Measurements from ENCODE around the gene RPS6KB1. TPM values are rescaled to one million over a fixed set of nuclear protein-coding genes. Genes with fewer than 3 reads are reported as not detected.
"Not testable (repeated sequence)": the region's sequence is repeated elsewhere in the genome, so short reads cannot be mapped to it uniquely, and the experiment has no call there.

Gene RPS6KB1
- total and polyA plus RNA-seq, 9 of the 15 experiments (the other 6 are each of a cell fraction or from before 2014, with no cell fraction given) = 8.8 to 60.7 (median 35.1) TPM

- H3K9me3 ChIP-seq (replicated peaks; ENCODE audit: control insufficient read depth, insufficient read depth, low read depth, low read length); H3K9ac ChIP-seq (ENCODE audit: insufficient read depth in 1 of 2, low read depth in 2 of 2, low read length in 2 of 2); H3K27ac ChIP-seq (ENCODE audit: extremely low read depth, low read depth, low read length); intact Hi-C loops (cut with micrococcal nuclease); H2AFZ ChIP-seq (ENCODE audit: low read depth, low read length); H4K20me1 ChIP-seq (replicated peaks; ENCODE audit: control insufficient read depth, insufficient read depth, low read length); H3K9me1 ChIP-seq (ENCODE audit: control insufficient read depth, insufficient read depth, low read length); BruUV-seq (replicated peaks); CTCF ChIA-PET (ENCODE audit: low intra/inter-chr PET ratio); H3K79me2 ChIP-seq (ENCODE audit: control insufficient read depth, insufficient read depth, low read length); H3K4me3 ChIP-seq; H3K27me3 ChIP-seq (ENCODE audit: control insufficient read depth in 2 of 2, insufficient read depth in 2 of 2, low read length in 2 of 2); DNase-seq (ENCODE audit: extremely low read depth in 1 of 4, low spot score in 3 of 4); FAIRE-seq; H3K4me2 ChIP-seq (ENCODE audit: insufficient read depth, low read length); H3K36me3 ChIP-seq (ENCODE audit: control insufficient read depth, insufficient read depth, low read length); H3K4me1 ChIP-seq (replicated peaks in 1 of 2; ENCODE audit: control insufficient read depth in 2 of 2, insufficient read depth in 2 of 2, low read length in 2 of 2); ATAC-seq; POLR2A ChIA-PET: not testable (repeated sequence)
- TF ChIP-seq ZBTB11 (CRISPR knock-in tag; IDR thresholded peaks at IDR 0.05) = peak in 1 of 3 experiments; percentile 90; a peak in 2 of 6 replicates
- in situ Hi-C loops (cut with MboI) = loop anchor here (5.0 kb wide), 1 partner anchor 378 kb away; no protein-coding TSS in a partner anchor
- 39% methylated on average over 4 of the region's 6 CpGs for WGBS (ENCODE audit: insufficient coverage, low coverage, missing lambda C conversion rate)
These were observed 82.2 kb downstream of the RPS6KB1 start for GRCh38 chr17:59975166-59975565.

- H3K4me2 ChIP-seq (ENCODE audit: insufficient read depth, low read length); H3K9me1 ChIP-seq (ENCODE audit: control insufficient read depth, insufficient read depth, low read length); H3K9me3 ChIP-seq (replicated peaks; ENCODE audit: control insufficient read depth, insufficient read depth, low read depth, low read length); H2AFZ ChIP-seq (ENCODE audit: low read depth, low read length); H3K27me3 ChIP-seq (ENCODE audit: control insufficient read depth in 2 of 2, insufficient read depth in 2 of 2, low read length in 2 of 2); in situ Hi-C loops (cut with MboI); H3K27ac ChIP-seq (ENCODE audit: extremely low read depth, low read depth, low read length); H3K79me2 ChIP-seq (ENCODE audit: control insufficient read depth, insufficient read depth, low read length); intact Hi-C loops (cut with micrococcal nuclease); H3K4me1 ChIP-seq (replicated peaks in 1 of 2; ENCODE audit: control insufficient read depth in 2 of 2, insufficient read depth in 2 of 2, low read length in 2 of 2); H3K36me3 ChIP-seq (ENCODE audit: control insufficient read depth, insufficient read depth, low read length); DNase-seq (ENCODE audit: extremely low read depth in 1 of 4, low spot score in 3 of 4); CTCF ChIA-PET (ENCODE audit: low intra/inter-chr PET ratio); H3K4me3 ChIP-seq; H3K9ac ChIP-seq (ENCODE audit: insufficient read depth in 1 of 2, low read depth in 2 of 2, low read length in 2 of 2); BruUV-seq (replicated peaks); ATAC-seq; H4K20me1 ChIP-seq (replicated peaks; ENCODE audit: control insufficient read depth, insufficient read depth, low read length); FAIRE-seq; POLR2A ChIA-PET: not testable (repeated sequence)
- WGBS (ENCODE audit: insufficient coverage, low coverage, missing lambda C conversion rate) = 46% methylated on average over 2 of the region's 3 CpGs
These were observed 103.7 kb downstream of the RPS6KB1 start for GRCh38 chr17:59996608-59997007.

Small RNA genes within 50 kb of the gene (small RNA-seq; reads per million reads assigned to genes)
- gene RNU6-450P (not detected), gene RPS29P21 (not detected)

Other genes starting within 250 kb of the RPS6KB1 start
- gene PTRH2, start 185.7 kb upstream of the RPS6KB1 start, total RNA-seq (2014; rRNA removed) = 81.0 and 92.0 TPM in 2 replicates
- gene PTRH2, start 185.7 kb upstream of the RPS6KB1 start, total RNA-seq (2014; rRNA removed; fragmentation: Illumina TruSeq; extraction: Trizol) = 63.1 and 67.5 TPM in 2 replicates
- gene PTRH2, start 185.7 kb upstream of the RPS6KB1 start, total RNA-seq (2015; rRNA removed; fragmentation: Illumina TruSeq; extraction: Trizol) = 50.0 and 57.3 TPM in 2 replicates
- gene PTRH2, start 185.7 kb upstream of the RPS6KB1 start, total RNA-seq (2021) = 53.1 and 62.8 TPM in 2 replicates
- 119 and 170 TPM in 2 replicates for gene PTRH2, start 185.7 kb upstream of the RPS6KB1 start, polyA plus RNA-seq (2011; rRNA removed)
- gene PTRH2, start 185.7 kb upstream of the RPS6KB1 start, polyA plus RNA-seq (2014; fragmentation: Illumina TruSeq; extraction: Trizol) = 110 and 128 TPM in 2 replicates
- 100 to 1,000 TPM; 195 to 210 TPM for gene PTRH2, start 185.7 kb upstream of the RPS6KB1 start, polyA plus RNA-seq (2014; fragmentation: Nextera tagmentation; extraction: Ambion mirVana)
- gene PTRH2, start 185.7 kb upstream of the RPS6KB1 start, polyA plus RNA-seq (2014; rRNA removed) = 126 and 138 TPM in 2 replicates
- gene VMP1, start 185.5 kb upstream of the RPS6KB1 start, total RNA-seq (2014; rRNA removed) = 92.1 and 123 TPM in 2 replicates
- gene VMP1, start 185.5 kb upstream of the RPS6KB1 start, total RNA-seq (2014; rRNA removed; fragmentation: Illumina TruSeq; extraction: Trizol) = 186 and 216 TPM in 2 replicates
- 127 and 135 TPM in 2 replicates for gene VMP1, start 185.5 kb upstream of the RPS6KB1 start, total RNA-seq (2015; rRNA removed; fragmentation: Illumina TruSeq; extraction: Trizol)
- 151 and 155 TPM in 2 replicates for gene VMP1, start 185.5 kb upstream of the RPS6KB1 start, total RNA-seq (2021)
- gene VMP1, start 185.5 kb upstream of the RPS6KB1 start, polyA plus RNA-seq (2011; rRNA removed) = 231 and 304 TPM in 2 replicates
- gene VMP1, start 185.5 kb upstream of the RPS6KB1 start, polyA plus RNA-seq (2014; fragmentation: Illumina TruSeq; extraction: Trizol) = 124 and 146 TPM in 2 replicates
- 100 to 1,000 TPM; 245 to 272 TPM for gene VMP1, start 185.5 kb upstream of the RPS6KB1 start, polyA plus RNA-seq (2014; fragmentation: Nextera tagmentation; extraction: Ambion mirVana)
- 143 and 148 TPM in 2 replicates for gene VMP1, start 185.5 kb upstream of the RPS6KB1 start, polyA plus RNA-seq (2014; rRNA removed)
- 11.3 and 13.4 TPM in 2 replicates for gene TUBD1, start 178 bp upstream of the RPS6KB1 start, total RNA-seq (2014; rRNA removed)
- 18.0 and 23.0 TPM in 2 replicates for gene TUBD1, start 178 bp upstream of the RPS6KB1 start, total RNA-seq (2014; rRNA removed; fragmentation: Illumina TruSeq; extraction: Trizol)
- gene TUBD1, start 178 bp upstream of the RPS6KB1 start, total RNA-seq (2015; rRNA removed; fragmentation: Illumina TruSeq; extraction: Trizol) = 16.6 and 17.9 TPM in 2 replicates
- 13.8 TPM in 2 replicates for gene TUBD1, start 178 bp upstream of the RPS6KB1 start, total RNA-seq (2021)
- gene TUBD1, start 178 bp upstream of the RPS6KB1 start, polyA plus RNA-seq (2011; rRNA removed) = 26.7 and 35.3 TPM in 2 replicates
- gene TUBD1, start 178 bp upstream of the RPS6KB1 start, polyA plus RNA-seq (2014; fragmentation: Illumina TruSeq; extraction: Trizol) = 18.7 and 20.7 TPM in 2 replicates
- gene TUBD1, start 178 bp upstream of the RPS6KB1 start, polyA plus RNA-seq (2014; fragmentation: Nextera tagmentation; extraction: Ambion mirVana) = 10 to 100 TPM; 10.8 to 15.7 TPM
- gene TUBD1, start 178 bp upstream of the RPS6KB1 start, polyA plus RNA-seq (2014; rRNA removed) = 19.5 and 19.6 TPM in 2 replicates
- gene RNFT1, start 71.6 kb downstream of the RPS6KB1 start, total RNA-seq (2014; rRNA removed) = 15.3 and 15.8 TPM in 2 replicates
- gene RNFT1, start 71.6 kb downstream of the RPS6KB1 start, total RNA-seq (2014; rRNA removed; fragmentation: Illumina TruSeq; extraction: Trizol) = 26.3 and 28.3 TPM in 2 replicates
- 17.6 and 18.3 TPM in 2 replicates for gene RNFT1, start 71.6 kb downstream of the RPS6KB1 start, total RNA-seq (2015; rRNA removed; fragmentation: Illumina TruSeq; extraction: Trizol)
- 18.5 and 22.0 TPM in 2 replicates for gene RNFT1, start 71.6 kb downstream of the RPS6KB1 start, total RNA-seq (2021)
- gene RNFT1, start 71.6 kb downstream of the RPS6KB1 start, polyA plus RNA-seq (2011; rRNA removed) = 27.3 and 34.8 TPM in 2 replicates
- gene RNFT1, start 71.6 kb downstream of the RPS6KB1 start, polyA plus RNA-seq (2014; fragmentation: Illumina TruSeq; extraction: Trizol) = 21.3 and 23.5 TPM in 2 replicates
- gene RNFT1, start 71.6 kb downstream of the RPS6KB1 start, polyA plus RNA-seq (2014; fragmentation: Nextera tagmentation; extraction: Ambion mirVana) = 10 to 100 TPM; 58.5 to 61.3 TPM
- gene RNFT1, start 71.6 kb downstream of the RPS6KB1 start, polyA plus RNA-seq (2014; rRNA removed) = 16.7 and 20.6 TPM in 2 replicates
- 6.9 and 11.3 TPM in 2 replicates for gene HEATR6, start 185.8 kb downstream of the RPS6KB1 start, total RNA-seq (2014; rRNA removed)
- 11.4 and 12.1 TPM in 2 replicates for gene HEATR6, start 185.8 kb downstream of the RPS6KB1 start, total RNA-seq (2014; rRNA removed; fragmentation: Illumina TruSeq; extraction: Trizol)
- 10.9 and 12.7 TPM in 2 replicates for gene HEATR6, start 185.8 kb downstream of the RPS6KB1 start, total RNA-seq (2015; rRNA removed; fragmentation: Illumina TruSeq; extraction: Trizol)
- gene HEATR6, start 185.8 kb downstream of the RPS6KB1 start, total RNA-seq (2021) = 12.9 and 13.5 TPM in 2 replicates
- gene HEATR6, start 185.8 kb downstream of the RPS6KB1 start, polyA plus RNA-seq (2011; rRNA removed) = 17.6 and 22.9 TPM in 2 replicates
- 14.5 and 15.4 TPM in 2 replicates for gene HEATR6, start 185.8 kb downstream of the RPS6KB1 start, polyA plus RNA-seq (2014; fragmentation: Illumina TruSeq; extraction: Trizol)
- 1 to 10 TPM; 5.3 to 9.1 TPM for gene HEATR6, start 185.8 kb downstream of the RPS6KB1 start, polyA plus RNA-seq (2014; fragmentation: Nextera tagmentation; extraction: Ambion mirVana)
- gene HEATR6, start 185.8 kb downstream of the RPS6KB1 start, polyA plus RNA-seq (2014; rRNA removed) = 10.8 and 13.5 TPM in 2 replicates